Rectal smooth muscle tissue (tissue), 1 donor: ENCODE measurements around the gene FAM43B.

Experiments
- H3K27ac ChIP-seq: one replicate; pipeline ENCODE4 v1.7.0; 2013; ENCODE audit warnings: low read depth, low read length, inconsistent platforms
- H3K27me3 ChIP-seq: one replicate; pipeline ENCODE4 v1.7.0; 2013; ENCODE audit warnings: low read length; ENCODE audit not compliant: control insufficient read depth, insufficient read depth
- H3K36me3 ChIP-seq: one replicate; pipeline ENCODE4 v1.7.0; 2013; ENCODE audit warnings: low read length; ENCODE audit not compliant: control insufficient read depth, insufficient read depth
- H3K4me1 ChIP-seq: one replicate; pipeline ENCODE4 v1.7.0; 2013; ENCODE audit warnings: low read length; ENCODE audit not compliant: control insufficient read depth, insufficient read depth
- H3K4me3 ChIP-seq: one replicate; pipeline ENCODE4 v1.7.0; 2013; ENCODE audit warnings: low read length
- H3K9ac ChIP-seq: one replicate; pipeline ENCODE4 v1.7.0; 2013; ENCODE audit warnings: low read length

Gene FAM43B

DNA sequence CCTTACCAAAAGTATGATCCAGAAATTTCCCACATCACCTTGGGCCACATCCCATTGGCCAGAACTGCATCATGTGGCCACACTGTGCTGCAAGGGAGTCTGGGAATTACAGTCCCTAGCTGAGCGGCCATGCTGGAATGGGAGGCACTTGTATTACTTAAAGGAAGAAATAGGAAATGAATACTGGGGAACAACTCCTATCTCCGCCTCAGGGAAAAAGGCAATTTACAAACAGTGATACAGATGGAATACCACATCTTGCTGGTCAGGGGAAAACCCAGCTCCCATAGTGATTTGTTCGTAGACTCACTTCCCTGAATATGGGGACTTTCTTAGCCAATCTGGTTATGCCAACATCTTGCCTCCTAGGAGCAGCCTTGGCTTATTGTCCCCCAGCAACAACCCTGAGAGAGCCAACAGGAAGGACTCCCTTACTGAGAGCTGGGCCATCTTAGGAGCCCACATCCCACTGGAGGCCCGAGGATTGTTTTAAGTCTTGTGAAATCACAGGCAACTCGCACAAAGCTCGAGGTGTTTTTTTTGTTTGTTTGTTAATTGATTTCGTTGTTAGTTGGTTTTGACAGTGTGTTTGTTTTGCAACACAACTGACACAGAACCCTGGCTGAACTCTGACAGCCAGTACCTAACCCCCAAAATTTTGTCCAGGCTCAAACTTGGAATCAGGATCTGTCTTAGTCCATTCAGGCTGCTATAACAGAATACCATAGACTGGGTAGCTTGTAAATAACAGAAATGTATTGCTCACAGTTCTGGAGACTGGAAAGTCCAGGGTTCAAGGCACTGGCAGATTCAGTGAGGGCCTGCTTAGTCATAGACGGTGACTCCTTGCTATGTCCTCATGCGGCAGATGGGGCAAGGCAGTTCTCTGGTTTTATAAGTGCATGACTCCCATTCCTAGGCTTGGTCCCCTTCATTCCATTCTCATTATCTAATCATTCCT is 51.4 kb downstream of the FAM43B start:
- Histone ChIP-seq H3K4me1 (no peaks in the 10 kb centered on the region), H3K27ac (no peak overlapping the region), H3K9ac (no peak overlapping the region), H3K36me3 (no peaks in the 10 kb centered on the region), H3K4me3 (no peak overlapping the region), H3K27me3 (no peaks in the 10 kb centered on the region)
